ENCODE data around the gene HMGXB3.

The HMGXB3 gene

GRCh38 chr5:150101023-150101422 is 100.5 kb downstream of the HMGXB3 start:
- Histone ChIP-seq H3K27me3 (ENCODE audit: insufficient read depth, poor library complexity, severe bottlenecking) (no peaks in the 10 kb centered on the region), H3K27ac (replicated peaks) (no peak overlapping the region), H3K4me3 (replicated peaks; ENCODE audit: insufficient read depth, low read length) (no peak overlapping the region)
- no peak for DNase-seq (ENCODE audit: low read depth in 1 of 2, low spot score in 1 of 2)
- TF ChIP-seq REST (IDR thresholded peaks at IDR 0.05; ENCODE audit: insufficient replicate concordance, low read depth) (no peak), POLR2AphosphoS5 (IDR thresholded peaks at IDR 0.05; ENCODE audit: low read depth) (no peak), GABPA (IDR thresholded peaks at IDR 0.05; ENCODE audit: low read depth) (no peak), SPI1 (IDR thresholded peaks at IDR 0.05; ENCODE audit: borderline replicate concordance, low read depth) (no peak), CTCF (IDR thresholded peaks at IDR 0.05; ENCODE audit: insufficient read depth, low read length) (no peak)

All from HL-60 (cell line).